Keratinocyte (primary cell): ENCODE data around the gene PDE11A. TPM values are rescaled to one million over a fixed set of nuclear protein-coding genes. Genes with fewer than 3 reads are reported as not detected.

Experiments
- DNase-seq: peaks from one replicate; pipeline ENCODE4 v3.0.0-alpha.2; 2011; ENCODE audit warnings: low read depth, missing footprints, low spot score
- FAIRE-seq: peaks from 2 replicates; lab custom pipeline; 2011; peaks lifted over from hg19 to GRCh38; lab: Jason Lieb, UNC
- H2AFZ ChIP-seq: 2 replicates; pipeline ENCODE4 v1.6.0; 2012; ENCODE audit warnings: low read length, control low read depth, inconsistent platforms; ENCODE audit not compliant: control insufficient read depth
- H3K27ac ChIP-seq: 2 replicates; pipeline ENCODE4 v1.5.1; 2011; ENCODE audit warnings: low read length; ENCODE audit not compliant: control insufficient read depth, insufficient read depth
- H3K27me3 ChIP-seq: 3 replicates; pipeline ENCODE4 v1.6.0; 2011; ENCODE audit warnings: low read length; ENCODE audit not compliant: control insufficient read depth, insufficient read depth; ENCODE audit errors: extremely low read depth
- H3K36me3 ChIP-seq, 2 experiments: 2 replicates in 1 of 2; 3 replicates in 1 of 2; pipeline ENCODE4 v1.5.1; 2011; ENCODE audit warnings: low read length in 2 of 2, mild to moderate bottlenecking in 1 of 2; ENCODE audit not compliant: control insufficient read depth in 2 of 2, insufficient read depth in 2 of 2; ENCODE audit errors: extremely low read depth in 1 of 2
- H3K4me1 ChIP-seq: 3 replicates; pipeline ENCODE4 v1.5.1; 2011; ENCODE audit warnings: low read length; ENCODE audit not compliant: control insufficient read depth, insufficient read depth; ENCODE audit errors: extremely low read depth
- H3K4me2 ChIP-seq: 3 replicates; pipeline ENCODE4 v1.6.0; 2011; ENCODE audit warnings: low read depth, low read length; ENCODE audit not compliant: control insufficient read depth, insufficient read depth; ENCODE audit errors: extremely low read depth
- H3K4me3 ChIP-seq, 3 experiments: fragments of 200-600 bp in 1 of 3; sonication (generic) in 1 of 3; 2 replicates in 2 of 3; 3 replicates in 1 of 3; pipeline ENCODE4 v1.5.1; 2011 to 2016; ENCODE audit warnings: low read length in 3 of 3, mild to moderate bottlenecking in 3 of 3, control low read depth in 2 of 3, inconsistent platforms in 1 of 3, low read depth in 1 of 3, mixed read lengths in 1 of 3, mixed run types in 1 of 3, moderate library complexity in 1 of 3; ENCODE audit not compliant: control insufficient read depth in 2 of 3, insufficient read depth in 2 of 3; ENCODE audit errors: extremely low read depth in 1 of 3
- H3K79me2 ChIP-seq: 2 replicates; pipeline ENCODE4 v1.6.0; 2012; ENCODE audit warnings: low read length; ENCODE audit not compliant: control insufficient read depth, insufficient read depth
- H3K9ac ChIP-seq: 3 replicates; pipeline ENCODE4 v1.6.0; 2011; ENCODE audit warnings: low read length; ENCODE audit not compliant: control insufficient read depth, insufficient read depth; ENCODE audit errors: extremely low read depth
- H3K9me1 ChIP-seq: 3 replicates; pipeline ENCODE4 v1.6.0; 2011; ENCODE audit warnings: low read length; ENCODE audit not compliant: control insufficient read depth, insufficient read depth; ENCODE audit errors: extremely low read depth
- H3K9me3 ChIP-seq: 2 replicates; pipeline ENCODE4 v1.5.1; 2012; ENCODE audit warnings: low read depth, low read length; ENCODE audit not compliant: control insufficient read depth
- H4K20me1 ChIP-seq: 3 replicates; pipeline ENCODE4 v1.6.0; 2011; ENCODE audit warnings: low read length; ENCODE audit not compliant: control insufficient read depth, insufficient read depth; ENCODE audit errors: extremely low read depth
- EZH2 ChIP-seq: IDR thresholded peaks from one replicate; pipeline ENCODE4 v1.6.1; 2012; ENCODE audit warnings: inconsistent platforms, mild to moderate bottlenecking, low read length, moderate library complexity
- dilution Hi-C: fragments of 300-500 bp; cut with MboI; formaldehyde crosslinking; loops from one replicate; pipeline ENCODE4 v1.7.0; 2020; ENCODE audit warnings: low sequenced_read_pairs; ENCODE audit not compliant: extremely low pct_ligation_motif_present
- polyA plus RNA-seq, 5 experiments: library from polyadenylated mRNA; depleted of rRNA in 3 of 5; stranded (reverse) in 3 of 5; stranded (forward) in 1 of 5; unstranded in 1 of 5; fragments of >200 nt; gene quantifications; 1 replicate in 1 of 5; 2 replicates in 3 of 5; 3 replicates in 1 of 5; pipeline versions ENCODE4 v1.2.1 to v1.2.3, GENCODE V29; 2011 to 2012; ENCODE audit warnings: missing spikeins in 2 of 5, low read depth in 1 of 5, low replicate concordance in 1 of 5
- TF ChIP-seq, protein P1 (sequence below), 3 experiments: IDR thresholded peaks in 1 of 3; conservative IDR thresholded peaks in 1 of 3; optimal IDR thresholded peaks in 1 of 3; 2 replicates in 2 of 3; 3 replicates in 1 of 3; pipeline versions ENCODE3 to v1.5.1; 2011; ENCODE audit warnings: low read length in 3 of 3, mild to moderate bottlenecking in 3 of 3, moderate library complexity in 2 of 3, control low read depth in 1 of 3, inconsistent platforms in 1 of 3; ENCODE audit not compliant: insufficient read depth in 2 of 3; ENCODE audit errors: extremely low read depth in 1 of 3

PDE11A gene
- polyA plus RNA-seq, 1 donor (not counting 4 experiments of a cell fraction or from before 2014, with no cell fraction given): 0.01 TPM

DNA sequence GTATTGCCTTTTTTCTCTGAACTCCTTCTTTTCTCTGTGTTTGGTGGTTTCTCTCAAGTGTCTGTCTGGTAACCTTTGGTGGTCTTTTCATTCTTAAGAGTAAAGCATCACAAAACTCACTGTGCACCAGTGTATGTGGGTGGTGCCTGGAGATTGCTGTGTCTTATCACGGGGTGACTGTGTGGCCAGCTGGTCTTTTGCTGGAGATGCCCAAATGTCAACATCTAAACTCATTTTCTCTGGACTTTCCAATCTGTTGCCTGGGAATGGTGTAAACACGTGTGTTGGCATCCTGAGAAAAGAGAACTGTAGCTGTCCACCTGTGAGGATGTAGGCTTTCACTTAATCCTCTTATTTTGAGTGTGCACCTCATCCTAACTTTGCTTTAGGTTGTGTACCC, 356.8 kb downstream of the PDE11A start:
- no peaks in the 10 kb centered on the region for H4K20me1 ChIP-seq
- no peaks in the 10 kb centered on the region for H3K9me1 ChIP-seq
- H3K9ac ChIP-seq: no peak overlapping the region
- H3K4me1 ChIP-seq: no peaks in the 10 kb centered on the region
- dilution Hi-C loops: no loop called here
- H3K27ac ChIP-seq: no peak overlapping the region
- H3K27me3 ChIP-seq: peaks cover 10% of the 10 kb centered on the region
- no peaks in the 10 kb centered on the region for H3K79me2 ChIP-seq
- H3K36me3 ChIP-seq: no peaks in the 10 kb centered on the region
- H3K9me3 ChIP-seq: no peaks in the 10 kb centered on the region
- no peak overlapping the region for H2AFZ ChIP-seq
- no peak for FAIRE-seq
- TF ChIP-seq, protein P1, sequence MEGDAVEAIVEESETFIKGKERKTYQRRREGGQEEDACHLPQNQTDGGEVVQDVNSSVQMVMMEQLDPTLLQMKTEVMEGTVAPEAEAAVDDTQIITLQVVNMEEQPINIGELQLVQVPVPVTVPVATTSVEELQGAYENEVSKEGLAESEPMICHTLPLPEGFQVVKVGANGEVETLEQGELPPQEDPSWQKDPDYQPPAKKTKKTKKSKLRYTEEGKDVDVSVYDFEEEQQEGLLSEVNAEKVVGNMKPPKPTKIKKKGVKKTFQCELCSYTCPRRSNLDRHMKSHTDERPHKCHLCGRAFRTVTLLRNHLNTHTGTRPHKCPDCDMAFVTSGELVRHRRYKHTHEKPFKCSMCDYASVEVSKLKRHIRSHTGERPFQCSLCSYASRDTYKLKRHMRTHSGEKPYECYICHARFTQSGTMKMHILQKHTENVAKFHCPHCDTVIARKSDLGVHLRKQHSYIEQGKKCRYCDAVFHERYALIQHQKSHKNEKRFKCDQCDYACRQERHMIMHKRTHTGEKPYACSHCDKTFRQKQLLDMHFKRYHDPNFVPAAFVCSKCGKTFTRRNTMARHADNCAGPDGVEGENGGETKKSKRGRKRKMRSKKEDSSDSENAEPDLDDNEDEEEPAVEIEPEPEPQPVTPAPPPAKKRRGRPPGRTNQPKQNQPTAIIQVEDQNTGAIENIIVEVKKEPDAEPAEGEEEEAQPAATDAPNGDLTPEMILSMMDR (optimal IDR thresholded peaks at IDR 0.05 in 1 of 3, IDR thresholded peaks at IDR 0.05 in 1 of 3, conservative IDR thresholded peaks at IDR 0.05 in 1 of 3; ENCODE audit: extremely low read depth in 1 of 3, insufficient read depth in 2 of 3, low read length in 3 of 3): no peak
- no peak for TF ChIP-seq EZH2
- no peak for DNase-seq
- no peak overlapping the region for H3K4me3 ChIP-seq
- H3K4me2 ChIP-seq: no peak overlapping the region

DNA sequence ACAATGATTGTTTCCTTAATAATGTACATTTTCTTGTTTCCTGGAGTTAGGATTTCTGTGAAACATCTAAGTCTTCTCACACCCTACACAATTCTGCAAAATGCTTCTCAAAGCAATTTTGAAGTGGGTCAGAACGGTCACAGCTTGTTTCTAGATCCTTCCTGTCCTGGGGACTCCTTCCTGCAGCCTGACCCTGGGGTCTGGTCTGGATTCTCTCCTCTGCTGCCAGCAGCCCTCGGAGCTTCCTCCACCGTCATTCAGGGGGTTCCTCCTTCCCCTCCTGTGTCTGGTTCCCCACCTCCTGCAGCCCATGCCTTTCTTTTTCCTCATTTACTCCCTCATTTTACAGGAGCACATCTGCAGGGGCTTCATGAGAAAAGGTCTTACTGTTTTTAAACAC, 357.9 kb downstream of the PDE11A start:
- no peaks in the 10 kb centered on the region for H3K36me3 ChIP-seq
- TF ChIP-seq, protein P1 (optimal IDR thresholded peaks at IDR 0.05 in 1 of 3, IDR thresholded peaks at IDR 0.05 in 1 of 3, conservative IDR thresholded peaks at IDR 0.05 in 1 of 3; ENCODE audit: extremely low read depth in 1 of 3, insufficient read depth in 2 of 3, low read length in 3 of 3): no peak
- TF ChIP-seq EZH2: no peak
- H2AFZ ChIP-seq: no peak overlapping the region
- no peak overlapping the region for H3K9ac ChIP-seq
- H3K4me3 ChIP-seq: no peak overlapping the region
- no peak for DNase-seq
- peaks cover 10% of the 10 kb centered on the region for H3K27me3 ChIP-seq
- no peaks in the 10 kb centered on the region for H3K9me1 ChIP-seq
- H4K20me1 ChIP-seq: no peaks in the 10 kb centered on the region
- no peaks in the 10 kb centered on the region for H3K4me1 ChIP-seq
- FAIRE-seq: no peak
- H3K9me3 ChIP-seq: no peaks in the 10 kb centered on the region
- H3K4me2 ChIP-seq: no peak overlapping the region
- no peaks in the 10 kb centered on the region for H3K79me2 ChIP-seq
- H3K27ac ChIP-seq: no peak overlapping the region
- dilution Hi-C loops: no loop called here
